SJSA1 (cell line): Measurements from ENCODE around the gene MCAM. TPM values are rescaled to one million over a fixed set of nuclear protein-coding genes. Genes with fewer than 3 reads are reported as not detected.

ENCODE experiments used
- DNase-seq, 2 experiments: peaks; one replicate each; pipeline ENCODE4 v3.0.0-alpha.2; 2015 to 2020; ENCODE audit warnings: low spot score in 2 of 2, low read depth in 1 of 2
- H3K27ac ChIP-seq: fragments of 250-450 bp; sonication (Bioruptor Pico); 2 replicates; pipeline ENCODE4 v1.5.1; 2020; ENCODE audit warnings: mild to moderate bottlenecking, moderate library complexity
- H3K27me3 ChIP-seq: fragments of 250-450 bp; sonication (Bioruptor Pico); replicated peaks from 2 replicates; pipeline ENCODE4 v1.5.1; 2020; ENCODE audit warnings: mild to moderate bottlenecking, moderate library complexity
- H3K36me3 ChIP-seq: fragments of 250-450 bp; sonication (Bioruptor Pico); 2 replicates; pipeline ENCODE4 v1.5.1; 2020; ENCODE audit warnings: mild to moderate bottlenecking
- H3K4me1 ChIP-seq: fragments of 250-450 bp; sonication (Bioruptor Pico); replicated peaks from 2 replicates; pipeline ENCODE4 v1.6.1; 2021; ENCODE audit warnings: mild to moderate bottlenecking
- H3K4me3 ChIP-seq: fragments of 250-450 bp; sonication (Bioruptor Pico); 2 replicates; pipeline ENCODE4 v1.5.1; 2020; ENCODE audit warnings: mild to moderate bottlenecking
- H3K9me3 ChIP-seq: fragments of 250-450 bp; sonication (Bioruptor Pico); replicated peaks from 2 replicates; pipeline ENCODE4 v1.5.1; 2020; ENCODE audit warnings: mild to moderate bottlenecking
- total RNA-seq: library from RNA; depleted of rRNA; stranded (reverse); fragments of >200 nt; shearing (Covaris generic); gene quantifications from 2 replicates; pipeline ENCODE4 v1.2.3, GENCODE V29; 2014

Gene MCAM
- total RNA-seq, 1 experiment from 2014 or later = 272 TPM

GRCh38 chr11:119330237-119330636 is 13.3 kb upstream of the MCAM start:
- Histone ChIP-seq H3K4me3 (no peak overlapping the region), H3K36me3 (0 out of 2 replicates have a peak, but pooled peaks cover 2% of the 10 kb centered on the region), H3K9me3 (no peaks in the 10 kb centered on the region), H3K27me3 (no peaks in the 10 kb centered on the region), H3K4me1 (peaks cover 5% of the 10 kb centered on the region), H3K27ac (no peak overlapping the region)
- DNase-seq = no peak

DNA sequence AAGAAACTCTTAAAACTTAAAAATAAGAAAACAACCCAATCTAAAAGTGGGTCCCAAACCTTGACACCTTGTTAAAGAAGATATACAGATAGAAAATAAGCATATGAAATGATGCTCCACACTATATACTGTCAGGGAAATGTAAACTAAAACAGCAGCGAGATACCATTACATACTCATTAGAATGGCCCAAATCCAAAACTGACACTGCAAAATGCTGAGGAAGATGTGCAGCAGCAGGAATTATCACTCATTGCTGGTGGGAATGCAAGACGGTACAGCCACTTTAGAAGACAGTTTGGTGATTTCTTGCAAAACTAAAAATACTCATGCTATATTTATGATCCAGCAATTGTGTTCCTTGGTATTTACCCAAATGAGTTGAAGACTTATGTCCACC is 12.4 kb upstream of the MCAM start:
- Histone ChIP-seq H3K4me1 (no peaks in the 10 kb centered on the region), H3K9me3 (no peaks in the 10 kb centered on the region), H3K4me3 (no peak overlapping the region), H3K36me3 (no peaks in the 10 kb centered on the region), H3K27me3 (no peaks in the 10 kb centered on the region), H3K27ac (no peak overlapping the region)
- DNase-seq = no peak

- no peak for DNase-seq
- H3K4me3 ChIP-seq = no peak overlapping the region
- H3K9me3 ChIP-seq = no peaks in the 10 kb centered on the region
- H3K27me3 ChIP-seq = no peaks in the 10 kb centered on the region
- H3K4me1 ChIP-seq = peaks cover 19% of the 10 kb centered on the region
- no peaks in the 10 kb centered on the region for H3K36me3 ChIP-seq
- no peak overlapping the region for H3K27ac ChIP-seq
Observed at GRCh38 chr11:119324189-119324588, 7.3 kb upstream of the MCAM start.

GRCh38 chr11:119323532-119324033 is 6.7 kb upstream of the MCAM start:
- Histone ChIP-seq H3K27me3 (no peaks in the 10 kb centered on the region), H3K27ac (no peak overlapping the region), H3K4me3 (no peak overlapping the region), H3K36me3 (no peaks in the 10 kb centered on the region), H3K9me3 (no peaks in the 10 kb centered on the region), H3K4me1 (peaks cover 25% of the 10 kb centered on the region)
- DNase-seq = peak; percentile 27 to 66

DNA sequence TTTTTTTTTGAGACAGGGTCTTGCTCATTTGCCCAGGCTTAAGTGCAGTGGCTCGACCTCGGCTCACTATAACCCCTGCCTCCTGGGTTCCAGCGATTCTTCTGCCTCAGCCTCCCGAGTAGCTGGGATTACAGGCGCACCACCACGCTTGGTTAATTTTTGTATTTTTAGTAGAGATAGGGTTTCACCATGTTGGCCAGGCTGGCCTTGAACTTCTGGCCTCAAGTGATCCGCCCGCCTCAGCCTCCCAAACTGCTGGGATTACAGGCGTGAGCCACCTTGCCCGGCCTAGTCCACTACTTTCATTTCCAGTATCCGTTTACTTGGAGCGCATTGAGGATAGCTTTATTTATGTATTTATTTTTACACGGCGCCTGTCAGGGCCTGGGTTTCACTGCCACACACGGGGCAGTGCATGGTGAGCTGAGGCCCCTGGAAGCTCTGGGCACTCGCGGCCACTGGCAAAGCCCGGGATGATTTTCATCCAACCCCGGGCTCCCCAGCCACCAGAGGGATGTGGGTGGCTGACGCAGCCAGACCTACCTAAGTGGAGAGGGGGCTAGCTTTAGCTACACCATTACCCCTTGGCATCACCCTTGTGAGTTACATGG is 6.1 kb upstream of the MCAM start:
- Histone ChIP-seq H3K27ac (no peak overlapping the region), H3K36me3 (no peaks in the 10 kb centered on the region), H3K27me3 (no peaks in the 10 kb centered on the region), H3K4me1 (peaks cover 31% of the 10 kb centered on the region), H3K9me3 (no peaks in the 10 kb centered on the region), H3K4me3 (no peak overlapping the region)
- DNase-seq = no peak

DNA sequence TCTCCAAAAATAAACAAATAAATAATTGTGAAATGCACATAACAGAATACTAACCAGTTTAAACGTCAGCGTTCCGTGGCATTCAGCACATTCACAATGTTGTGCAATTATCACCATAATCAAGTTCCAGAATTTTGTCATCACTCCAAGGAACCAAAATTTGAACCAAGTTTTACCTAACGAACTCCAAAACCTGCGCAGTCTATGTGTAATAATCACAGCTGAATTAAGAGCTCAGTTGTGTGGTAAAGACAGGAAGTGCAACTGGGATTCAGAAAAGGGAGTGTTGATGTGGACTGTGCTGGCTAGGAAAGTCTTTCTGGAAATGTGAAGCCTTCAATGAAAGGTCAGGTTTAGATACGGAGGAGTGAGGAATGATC is 5.4 kb upstream of the MCAM start:
- Histone ChIP-seq H3K27ac (no peak overlapping the region), H3K4me1 (peaks cover 36% of the 10 kb centered on the region), H3K27me3 (no peaks in the 10 kb centered on the region), H3K4me3 (no peak overlapping the region), H3K36me3 (no peaks in the 10 kb centered on the region), H3K9me3 (no peaks in the 10 kb centered on the region)
- no peak for DNase-seq

DNA sequence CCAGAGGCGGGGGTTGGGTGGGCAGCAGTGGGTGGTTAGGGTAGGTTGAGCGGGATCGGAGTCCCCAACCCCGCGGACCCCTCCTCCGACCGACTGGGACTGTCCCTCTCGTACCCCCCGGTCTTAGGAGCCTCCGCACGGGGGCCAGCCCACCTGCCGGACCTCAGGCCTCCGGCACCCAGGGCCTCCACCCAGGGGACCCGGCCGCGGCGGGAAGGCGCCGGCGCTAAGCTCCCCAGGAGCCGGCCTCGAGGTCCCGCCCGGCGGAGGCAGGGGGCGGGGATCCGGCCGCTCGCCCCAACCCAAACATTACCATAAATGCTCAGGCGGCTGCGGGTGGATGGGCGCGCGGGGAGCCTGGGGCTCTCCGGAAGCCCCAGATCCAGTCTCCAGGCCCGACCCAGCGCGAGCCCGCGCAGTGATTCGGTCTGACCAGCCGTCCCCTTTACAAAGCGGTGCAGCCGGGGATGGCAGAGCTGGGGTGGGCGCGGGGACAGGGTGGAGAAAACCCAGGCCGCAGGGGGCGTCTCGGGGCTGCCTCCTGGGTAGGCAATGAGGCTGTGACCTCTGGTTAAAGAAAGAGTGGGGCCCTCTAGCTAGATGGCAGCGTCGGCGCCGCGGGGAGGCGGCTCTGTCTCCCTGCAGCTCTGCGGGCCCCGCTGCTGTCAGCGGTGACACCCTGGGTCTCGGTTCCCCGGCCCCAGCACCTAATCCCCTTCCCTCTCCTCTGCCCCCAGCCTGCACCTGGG is 4.0 kb upstream of the MCAM start:
- Histone ChIP-seq H3K4me1 (peaks cover 41% of the 10 kb centered on the region), H3K4me3 (peak overlapping the region; percentile 25), H3K36me3 (no peaks in the 10 kb centered on the region), H3K27me3 (no peaks in the 10 kb centered on the region), H3K9me3 (no peaks in the 10 kb centered on the region), H3K27ac (0 out of 2 replicates have a peak overlapping the region, but pooled peaks have one; percentile 37)
- peak in 1 of 2 experiments; percentile 24 for DNase-seq

DNA sequence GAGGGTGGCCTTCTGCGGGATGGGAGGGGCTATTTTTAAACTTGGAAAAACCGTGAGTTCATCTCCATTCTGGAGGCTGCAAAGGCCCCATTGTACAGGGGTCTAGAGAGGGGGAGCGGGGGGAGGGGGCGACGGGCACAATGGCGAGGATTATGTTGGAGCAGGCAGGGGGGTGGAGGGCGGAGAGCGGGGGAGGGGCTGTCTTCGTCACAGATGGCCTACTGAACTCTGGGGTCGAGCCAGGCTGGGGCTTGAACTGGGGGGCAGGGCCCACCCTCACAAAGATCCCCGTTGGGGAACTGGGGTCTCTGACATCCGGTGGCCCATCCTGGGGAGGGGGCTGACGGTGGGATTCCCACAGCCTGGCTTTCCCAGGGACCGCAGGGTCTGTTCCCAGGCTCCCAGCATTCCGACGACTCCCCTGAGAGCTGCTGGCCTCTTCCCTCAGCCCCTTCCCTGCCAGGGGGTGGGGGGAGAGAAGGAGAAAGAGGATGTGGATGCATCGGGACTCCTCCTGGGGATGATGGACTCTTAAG is 3.4 kb upstream of the MCAM start:
- Histone ChIP-seq H3K36me3 (no peaks in the 10 kb centered on the region), H3K27ac (0 out of 2 replicates have a peak overlapping the region, but pooled peaks have one; percentile 37), H3K4me1 (peaks cover 47% of the 10 kb centered on the region), H3K9me3 (no peaks in the 10 kb centered on the region), H3K27me3 (no peaks in the 10 kb centered on the region), H3K4me3 (peak overlapping the region; percentile 25; the same call in 1 of the 2 replicates)
- no peak for DNase-seq

- no peak for DNase-seq
- no peaks in the 10 kb centered on the region for H3K9me3 ChIP-seq
- peaks cover 2% of the 10 kb centered on the region; the same call in 1 of the 2 replicates for H3K36me3 ChIP-seq
- no peaks in the 10 kb centered on the region for H3K27me3 ChIP-seq
- H3K4me3 ChIP-seq = no peak overlapping the region
- no peak overlapping the region for H3K27ac ChIP-seq
- peaks cover 52% of the 10 kb centered on the region for H3K4me1 ChIP-seq
Observed at GRCh38 chr11:119319700-119320239, 2.8 kb upstream of the MCAM start.

- Histone ChIP-seq H3K9me3 (no peaks in the 10 kb centered on the region), H3K27ac (no peak overlapping the region), H3K4me1 (peaks cover 53% of the 10 kb centered on the region), H3K4me3 (no peak overlapping the region), H3K27me3 (no peaks in the 10 kb centered on the region), H3K36me3 (peaks cover 5% of the 10 kb centered on the region; the same call in 1 of the 2 replicates)
- DNase-seq = no peak
Observed at GRCh38 chr11:119319136-119319699, 2.3 kb upstream of the MCAM start.

- Histone ChIP-seq H3K4me1 (peaks cover 53% of the 10 kb centered on the region), H3K36me3 (peaks cover 5% of the 10 kb centered on the region; the same call in 1 of the 2 replicates), H3K27me3 (no peaks in the 10 kb centered on the region), H3K27ac (no peak overlapping the region), H3K9me3 (no peaks in the 10 kb centered on the region), H3K4me3 (no peak overlapping the region)
- DNase-seq = peak in 1 of 2 experiments; percentile 8
Observed at GRCh38 chr11:119318240-119319135, 1.6 kb upstream of the MCAM start.

DNA sequence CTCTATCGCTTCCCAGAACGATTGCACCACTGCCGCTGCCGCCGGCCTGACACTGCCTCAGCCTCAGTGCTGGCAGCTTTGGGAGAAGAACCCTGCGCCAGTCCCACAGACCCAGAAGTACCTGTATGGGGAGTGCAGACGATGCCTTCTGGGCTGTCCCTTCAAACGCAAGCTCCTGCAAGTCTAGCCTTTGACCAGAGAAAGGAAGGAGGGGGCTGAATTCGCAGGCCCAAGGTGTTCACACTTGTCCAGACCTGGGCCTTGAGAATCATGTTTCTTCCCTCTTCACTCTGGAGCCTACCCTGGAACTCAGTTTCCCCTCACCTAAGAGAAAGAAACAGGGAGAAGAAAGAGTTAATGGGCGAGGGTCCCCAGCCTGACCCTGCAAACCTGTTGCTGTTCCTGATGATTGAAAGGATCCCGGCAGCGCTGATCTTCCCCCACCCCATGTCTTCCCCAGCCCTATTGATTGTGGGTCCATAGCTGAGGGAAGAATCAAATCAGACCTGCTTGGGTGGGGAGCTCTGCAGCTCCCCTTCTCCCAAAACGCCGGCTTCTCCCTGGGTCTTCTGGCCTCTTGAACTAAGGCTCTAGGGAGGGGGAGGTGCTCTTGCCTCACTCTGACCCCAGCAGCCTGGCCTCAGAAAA is 786 bp upstream of the MCAM start:
- DNase-seq = no peak
- Histone ChIP-seq H3K36me3 (peaks cover 5% of the 10 kb centered on the region; the same call in 1 of the 2 replicates), H3K27me3 (no peaks in the 10 kb centered on the region), H3K4me1 (peaks cover 53% of the 10 kb centered on the region), H3K27ac (no peak overlapping the region), H3K9me3 (no peaks in the 10 kb centered on the region), H3K4me3 (peak overlapping the region; percentile 59; the same call in 1 of the 2 replicates)
